NCI-H510A (cell line): ENCODE measurements around the gene AFF3.

Experiments used
- DNase-seq: peaks from one replicate; lab custom pipeline; 2025; lab: John Stamatoyannopoulos, UW

Gene AFF3

DNA sequence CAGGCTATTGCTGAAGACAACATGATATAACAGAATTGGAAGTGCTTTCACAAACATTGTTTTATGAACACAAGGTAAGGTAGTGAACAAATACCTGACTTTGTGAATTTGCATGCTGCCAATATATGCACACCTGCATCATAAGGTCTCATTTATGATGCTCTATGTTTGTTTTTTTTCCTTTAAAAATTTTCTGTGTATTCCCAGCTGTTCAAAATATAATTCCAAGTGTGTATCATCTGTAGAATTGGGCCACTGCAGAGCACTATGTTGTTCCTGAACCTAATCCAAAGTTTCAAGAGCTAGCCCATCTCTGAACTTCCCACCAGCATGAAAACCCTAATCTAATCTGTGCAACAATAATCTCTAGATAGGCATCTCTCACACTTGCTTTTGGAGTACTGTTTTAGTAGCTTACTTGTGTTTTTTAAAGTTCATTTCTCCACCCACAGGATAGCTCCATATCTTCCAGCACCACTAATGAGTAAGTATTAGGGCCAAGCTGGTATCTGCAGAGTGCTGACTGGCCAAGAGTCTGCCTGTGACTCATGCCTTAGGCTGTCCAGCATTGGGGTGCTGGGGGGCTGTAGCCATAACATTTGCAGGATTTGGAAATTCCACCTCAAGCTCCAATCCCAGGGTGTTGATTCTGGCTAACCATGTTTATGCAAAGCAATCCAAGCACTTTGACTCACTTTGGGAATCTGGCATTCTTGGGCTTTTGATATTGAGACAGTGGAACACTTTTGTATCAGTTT, 444.4 kb downstream of the AFF3 start:
- no peak for DNase-seq

DNA sequence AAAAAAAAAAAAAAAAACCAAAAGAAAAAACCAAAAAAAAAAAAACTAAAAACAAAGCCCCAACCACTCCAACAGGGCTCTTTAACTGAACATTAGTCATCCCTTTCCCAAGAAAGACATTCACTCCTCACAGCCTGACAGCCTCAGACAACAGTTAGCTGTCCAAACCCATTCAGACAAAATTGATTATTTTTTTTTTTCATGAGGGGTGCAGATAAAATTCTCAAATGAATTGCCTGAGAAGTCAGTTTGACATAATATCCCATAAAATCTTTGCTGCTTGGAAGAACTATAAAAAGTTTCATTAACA, 446.5 kb downstream of the AFF3 start:
- no peak for DNase-seq

DNA sequence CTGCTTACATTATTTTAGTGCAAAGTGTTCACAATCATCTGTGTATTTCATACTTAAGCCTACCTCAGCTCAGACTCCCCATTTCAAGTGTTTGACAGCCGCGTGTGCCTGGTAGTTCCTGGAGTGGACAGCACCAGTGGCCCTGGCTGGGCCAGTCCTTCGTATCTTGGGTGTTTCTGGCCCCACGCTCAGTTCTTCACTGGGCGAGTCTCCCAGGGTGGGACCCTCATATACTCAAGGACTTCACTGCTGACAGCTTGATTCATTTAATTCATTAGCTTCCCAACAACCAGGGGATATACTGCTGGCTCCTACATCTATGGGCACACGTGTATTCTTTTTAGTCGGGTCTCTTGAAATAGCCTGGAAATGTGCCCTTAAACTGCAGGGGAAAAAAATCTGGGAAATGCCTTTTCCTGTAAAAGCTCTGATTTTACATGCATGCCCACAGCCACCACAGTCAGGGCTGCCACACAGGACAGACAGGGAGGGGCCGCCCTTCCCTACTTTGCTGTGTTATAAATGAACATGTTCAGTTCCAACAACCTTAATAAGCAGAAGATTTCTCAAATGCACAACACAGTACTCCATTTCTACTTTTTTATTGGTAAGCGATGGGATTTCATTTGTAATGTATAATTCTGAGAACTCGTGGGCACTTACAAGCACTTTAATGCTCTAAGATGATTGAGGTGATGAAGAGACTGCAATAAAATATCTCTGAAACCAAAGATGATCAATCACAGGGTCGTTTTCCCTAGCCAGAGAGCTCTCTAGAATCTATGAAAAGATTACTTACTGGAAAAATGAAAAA, 447.1 kb downstream of the AFF3 start:
- DNase-seq = no peak

DNA sequence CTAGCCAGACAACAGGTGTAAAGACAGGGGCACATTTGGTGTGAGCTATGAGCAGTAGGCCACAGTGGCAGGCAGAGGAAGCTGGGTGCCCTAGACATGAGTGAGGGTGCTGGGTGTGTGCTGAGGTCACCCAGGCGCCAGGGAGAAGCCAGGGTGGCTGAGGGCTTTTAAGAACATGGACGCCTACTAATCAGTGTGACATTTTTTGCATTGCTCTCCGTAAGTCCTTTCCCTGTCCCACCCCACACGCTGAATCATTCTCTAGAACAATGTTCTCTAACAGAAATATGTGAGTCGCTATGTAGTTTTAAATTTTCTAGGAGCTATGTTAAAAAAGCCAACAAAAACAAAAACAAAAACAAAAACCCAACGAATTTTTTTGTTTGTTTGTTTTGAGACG, 448.1 kb downstream of the AFF3 start:
- no peak for DNase-seq

DNA sequence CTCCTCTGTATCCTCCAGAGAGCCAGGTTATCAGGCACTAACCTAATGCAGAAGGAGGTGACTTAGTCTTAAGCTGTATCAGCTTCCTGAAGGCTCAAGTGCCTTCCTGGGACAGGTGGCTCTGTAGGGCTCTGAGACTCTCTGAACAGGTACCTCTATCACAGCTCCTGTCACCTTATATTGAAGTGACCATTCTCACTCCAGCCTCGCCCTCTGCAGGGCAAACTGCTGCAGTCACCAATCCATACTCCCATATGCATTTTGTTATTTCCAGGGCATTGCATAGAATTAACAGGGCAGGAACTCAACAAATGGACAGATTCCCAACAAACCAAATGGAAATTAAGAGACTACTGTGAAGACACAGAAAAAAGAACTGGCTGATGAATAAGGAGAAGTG, 449.6 kb downstream of the AFF3 start:
- DNase-seq = no peak

DNA sequence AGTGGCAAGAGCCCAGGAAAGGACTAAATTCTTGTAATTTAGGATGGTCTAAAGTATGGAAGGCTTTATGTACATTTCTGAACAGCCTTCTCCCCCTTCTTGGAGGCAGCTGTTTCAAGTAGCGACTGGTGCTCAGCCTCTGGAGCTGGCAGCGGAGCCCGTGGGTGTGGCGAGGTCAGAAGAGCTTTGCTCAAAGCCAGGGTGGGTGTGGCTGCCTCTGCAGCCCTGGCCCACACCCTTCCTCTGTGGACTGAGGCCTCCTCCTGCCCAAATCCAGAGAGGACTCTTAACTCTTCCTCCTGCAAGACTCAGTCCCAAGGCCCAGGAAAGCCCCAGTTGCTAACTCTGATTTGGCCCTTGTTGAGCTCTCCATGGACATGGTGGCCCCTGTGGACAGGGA, 450.5 kb downstream of the AFF3 start:
- DNase-seq = no peak

DNA sequence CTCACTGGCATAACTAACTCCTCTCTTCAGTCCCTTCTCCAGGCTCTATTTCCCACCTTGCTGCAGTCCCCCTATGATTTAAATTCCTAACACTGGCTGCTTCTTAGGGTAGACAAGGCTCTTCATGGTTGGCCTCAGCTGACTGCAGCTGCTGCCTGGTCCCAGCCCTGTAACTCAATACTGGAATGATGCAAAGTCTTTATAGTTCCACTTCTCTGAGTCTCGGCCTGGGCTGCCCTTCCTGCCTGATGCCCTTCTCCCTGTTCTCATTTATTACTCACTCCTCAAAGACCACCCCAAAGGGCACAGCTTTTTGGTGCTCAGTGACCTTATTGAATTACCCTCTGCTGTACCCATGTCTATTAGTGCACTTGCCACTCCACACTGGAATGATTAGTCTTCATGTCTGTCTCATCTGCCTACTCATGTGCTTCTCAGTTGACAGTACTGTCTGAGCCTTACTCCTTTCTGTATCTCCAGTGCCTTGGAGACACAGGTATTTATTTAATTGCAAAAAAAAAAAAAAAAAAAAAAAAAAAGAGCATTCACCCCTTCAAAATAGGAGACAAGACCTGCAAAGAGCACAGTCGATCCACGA, 453.1 kb downstream of the AFF3 start:
- DNase-seq = no peak

DNA sequence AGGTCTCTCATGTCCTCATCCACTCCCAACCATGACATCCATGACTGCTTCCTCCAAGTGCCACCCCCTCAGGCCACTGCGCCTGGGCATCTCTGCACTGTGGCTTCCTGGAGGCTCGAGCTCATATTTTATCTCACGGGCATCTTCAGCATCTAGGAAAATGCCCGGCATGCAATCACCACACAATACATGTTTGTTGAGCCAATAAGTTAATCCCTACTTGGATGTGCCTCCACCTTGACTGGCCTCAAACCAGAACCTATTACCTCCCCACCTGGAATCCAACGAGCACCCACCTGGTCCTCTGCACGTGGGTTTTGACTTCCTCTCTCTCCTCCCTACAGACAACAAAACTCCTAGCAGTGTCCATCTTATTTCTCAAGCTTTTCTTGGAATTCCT, 453.7 kb downstream of the AFF3 start:
- DNase-seq = no peak

DNA sequence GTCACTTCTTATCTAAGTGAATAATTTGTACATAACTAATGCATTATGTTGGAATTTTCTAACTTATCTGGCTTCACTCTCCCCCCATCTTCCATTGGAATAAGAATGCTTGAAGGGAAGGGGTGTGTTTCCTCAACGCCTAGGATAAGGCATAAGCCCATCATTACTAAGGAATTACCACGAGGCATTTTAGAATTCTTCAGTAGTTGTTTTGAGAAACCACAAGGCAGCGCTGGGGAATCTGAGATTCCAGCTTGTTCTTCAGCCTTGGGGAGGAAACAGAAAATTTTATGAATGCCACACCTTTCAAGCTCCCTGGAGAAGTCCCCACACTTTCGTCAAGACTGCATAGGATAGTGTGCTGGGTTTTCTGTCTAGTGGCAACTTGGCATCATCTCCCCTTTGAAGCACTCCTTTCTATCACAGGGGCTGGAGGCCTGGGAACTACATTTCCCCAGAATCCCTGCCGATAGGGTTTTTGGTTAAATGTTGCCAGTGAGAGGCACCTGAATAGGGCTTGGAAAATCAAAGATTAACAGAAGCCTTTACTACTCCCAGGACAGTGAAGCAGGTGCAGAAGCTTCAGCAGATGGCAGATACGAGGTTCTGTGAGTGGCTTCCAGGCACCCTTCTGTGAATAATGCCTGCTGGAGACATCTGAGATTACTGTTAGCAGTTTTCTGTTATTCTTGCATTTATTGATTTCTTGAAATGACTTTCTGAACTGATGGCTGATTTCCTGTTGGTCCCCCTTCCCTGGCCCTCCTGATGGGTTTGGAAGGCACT, 459.9 kb downstream of the AFF3 start:
- DNase-seq = no peak

DNA sequence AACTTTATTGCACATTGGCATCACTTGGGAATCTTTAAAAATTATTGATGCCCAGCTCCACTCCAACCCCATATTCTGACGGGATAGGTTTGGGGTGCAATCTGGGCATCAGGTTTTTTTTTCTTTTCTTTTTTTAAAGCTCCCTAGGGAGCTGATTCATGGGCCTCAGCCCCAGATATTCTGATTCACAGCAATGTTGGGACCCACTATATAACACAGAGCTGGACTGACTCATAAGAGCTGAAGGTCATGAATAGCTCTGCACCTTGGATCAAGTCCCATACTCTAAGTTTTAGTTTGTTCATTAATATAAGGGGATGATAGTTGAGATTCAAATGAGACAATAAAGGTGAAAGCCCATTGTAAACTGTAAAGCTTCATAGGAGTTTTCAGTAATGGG, 461.4 kb downstream of the AFF3 start:
- DNase-seq = no peak

DNA sequence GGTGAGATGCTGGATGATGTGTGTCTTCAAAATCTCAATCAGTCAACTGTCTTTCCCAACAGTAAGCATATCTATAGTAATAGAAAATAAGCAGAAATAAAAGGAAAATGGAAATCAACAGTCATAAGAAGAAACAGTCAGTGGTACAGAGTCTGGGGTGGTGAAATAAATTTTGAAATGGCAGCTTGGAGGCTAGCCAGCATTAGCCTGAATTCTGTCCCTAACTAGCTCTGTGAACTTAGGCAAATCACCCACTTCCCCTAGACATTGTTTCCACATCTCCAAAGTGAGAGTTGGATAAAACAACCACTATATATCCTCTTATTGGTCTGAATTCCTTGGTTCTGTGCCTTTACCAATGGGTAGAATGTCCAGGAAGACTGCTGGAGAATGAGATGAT, 462.9 kb downstream of the AFF3 start:
- no peak for DNase-seq

DNA sequence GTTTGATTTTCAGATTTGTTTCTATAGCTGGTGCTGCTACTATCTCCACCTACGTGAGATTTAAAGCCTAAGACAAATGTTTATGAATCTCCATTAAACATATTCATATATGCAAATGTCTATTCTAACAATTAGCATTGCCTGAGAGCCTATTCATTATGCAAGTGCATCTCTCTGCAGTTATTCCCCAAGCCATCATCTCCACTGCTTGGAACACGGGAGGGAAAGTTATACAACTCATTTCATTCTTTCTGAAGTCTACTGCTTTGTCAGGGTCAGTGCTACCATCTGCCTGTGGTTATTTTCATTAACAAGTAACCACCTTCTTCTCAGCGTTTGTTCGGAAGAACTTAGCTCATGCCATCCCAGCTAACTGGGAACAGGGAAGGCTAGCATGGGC, 463.8 kb downstream of the AFF3 start:
- no peak for DNase-seq

DNA sequence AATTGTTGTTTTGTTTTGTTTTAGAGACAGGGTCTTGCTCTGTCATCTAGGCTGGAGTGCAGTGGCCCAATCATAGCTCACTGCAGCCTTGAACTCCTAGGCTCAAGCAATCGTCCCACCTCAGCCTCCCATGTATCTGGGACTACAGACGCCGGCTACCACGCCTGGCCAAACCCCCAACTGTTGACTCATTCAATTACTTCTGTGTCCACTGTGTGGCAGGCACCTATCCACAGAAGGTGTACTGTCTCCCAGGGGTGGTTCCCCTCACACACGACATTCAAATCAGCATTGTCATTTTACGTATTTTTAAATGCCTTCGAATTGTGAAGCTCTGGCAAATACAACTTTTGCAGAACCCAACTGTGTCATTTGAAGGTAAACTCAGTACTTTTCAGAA, 464.6 kb downstream of the AFF3 start:
- DNase-seq = no peak

DNA sequence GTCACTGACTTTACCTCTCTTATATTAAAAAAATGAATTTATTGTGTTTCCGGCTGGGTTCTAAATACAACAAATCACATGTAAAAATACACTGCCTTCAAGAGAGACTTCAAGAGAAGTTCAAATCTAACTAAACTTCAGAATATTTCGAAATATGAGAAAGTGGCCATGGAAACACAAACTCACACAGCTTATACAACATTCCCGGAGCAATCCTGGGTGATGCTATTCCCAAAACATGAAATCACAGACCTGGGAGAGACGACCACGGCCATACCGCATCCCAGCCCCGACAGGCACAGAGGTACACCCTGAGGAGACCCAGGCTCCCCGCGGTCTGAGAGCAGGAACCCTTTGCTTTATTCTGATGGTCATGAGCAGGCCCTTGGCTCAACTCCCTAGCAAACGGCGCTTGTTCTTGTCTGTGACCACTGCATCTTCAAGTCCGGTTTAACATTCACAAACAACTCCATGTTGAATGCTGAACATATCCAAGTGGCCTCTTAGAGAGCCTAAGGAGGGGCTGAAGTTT, 467.2 kb downstream of the AFF3 start:
- no peak for DNase-seq

DNA sequence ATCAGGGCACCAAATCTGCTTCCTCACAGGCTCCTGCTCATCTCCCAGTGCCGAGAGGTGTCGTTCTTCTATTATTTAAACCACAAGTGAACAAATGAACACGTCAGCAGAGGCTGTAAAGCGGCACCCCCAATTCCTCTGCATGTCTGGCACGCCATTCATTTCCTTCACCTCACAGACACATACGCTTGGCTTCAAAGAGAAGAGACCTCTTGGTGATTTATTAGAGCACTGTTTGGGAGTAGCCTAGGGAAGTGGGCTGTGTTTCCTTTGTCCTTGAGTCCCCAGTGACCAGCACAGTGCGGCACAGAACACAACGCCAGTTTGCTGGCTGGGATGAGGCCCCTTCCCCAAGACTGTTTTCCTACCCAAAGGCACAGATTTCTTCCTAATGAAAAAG, 468.3 kb downstream of the AFF3 start:
- DNase-seq = no peak

DNA sequence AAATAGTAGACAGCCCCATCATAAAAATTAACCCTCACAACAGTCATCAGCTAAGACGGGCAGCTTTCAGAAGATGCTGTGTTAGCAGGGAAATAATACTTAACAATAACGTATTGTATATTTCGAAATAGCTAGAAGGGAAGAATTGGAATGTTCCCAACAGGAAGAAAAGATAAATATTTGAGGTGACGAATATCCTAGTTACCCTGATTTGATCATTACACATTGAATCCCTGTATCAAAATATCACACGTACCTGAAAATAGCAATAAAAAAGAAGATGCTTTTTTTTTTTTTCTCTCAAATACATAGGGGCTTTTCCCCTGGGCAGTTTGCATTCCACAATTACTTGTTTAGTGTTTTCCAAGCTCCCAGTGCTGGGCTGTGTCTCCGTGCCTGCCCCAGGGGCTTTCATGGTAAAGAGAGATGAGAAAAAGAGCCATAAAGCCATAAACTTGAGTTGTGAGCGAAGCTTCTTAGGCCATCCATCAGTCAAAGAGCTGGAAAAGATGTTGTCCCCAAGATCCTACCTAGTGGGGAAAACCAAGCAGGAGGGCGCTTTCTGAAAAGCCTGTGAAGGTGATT, 469.5 kb downstream of the AFF3 start:
- no peak for DNase-seq

DNA sequence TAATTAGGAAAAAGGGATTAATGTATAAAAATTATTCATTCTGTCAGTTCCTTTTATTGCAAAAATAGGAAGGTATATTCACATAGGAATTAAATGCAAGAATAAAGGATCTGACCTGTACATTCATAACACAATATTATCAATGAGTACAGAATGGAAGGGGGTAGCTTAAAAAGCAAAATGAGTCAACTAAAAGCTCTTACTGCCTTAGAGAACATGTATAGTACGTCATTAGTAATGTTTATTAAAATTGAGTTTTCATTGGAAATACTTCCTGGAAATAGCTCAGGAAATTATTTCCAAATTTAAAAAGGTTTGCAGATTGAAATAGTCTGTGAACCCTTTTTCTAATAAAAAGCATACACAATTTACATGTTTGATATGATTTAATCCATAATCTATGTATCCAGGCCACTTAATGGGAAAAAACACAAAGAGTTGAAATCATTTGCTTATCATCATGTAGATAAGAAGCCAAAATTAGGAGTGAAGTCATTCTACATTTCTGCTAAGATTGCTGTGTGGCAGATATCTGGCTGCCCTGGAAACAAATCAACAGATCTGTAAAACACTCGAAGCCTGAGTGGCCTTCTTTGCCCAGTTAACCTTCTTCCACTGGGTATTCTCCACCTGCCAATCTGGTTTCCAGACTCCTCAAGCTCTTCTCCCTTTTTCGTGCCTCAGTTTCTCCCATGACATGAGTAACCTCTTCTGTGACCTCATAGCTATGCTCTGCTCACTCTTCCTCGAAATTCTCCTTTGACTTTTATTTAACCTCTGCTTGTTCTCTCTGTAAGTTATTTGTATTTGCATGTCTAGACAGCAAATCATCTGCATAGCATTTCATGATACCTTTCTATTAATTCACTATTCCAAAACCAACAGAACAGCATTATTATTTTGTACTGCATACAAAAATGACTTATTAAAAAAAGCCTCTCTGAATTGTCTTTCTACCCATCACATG, 471.3 kb downstream of the AFF3 start:
- no peak for DNase-seq

DNA sequence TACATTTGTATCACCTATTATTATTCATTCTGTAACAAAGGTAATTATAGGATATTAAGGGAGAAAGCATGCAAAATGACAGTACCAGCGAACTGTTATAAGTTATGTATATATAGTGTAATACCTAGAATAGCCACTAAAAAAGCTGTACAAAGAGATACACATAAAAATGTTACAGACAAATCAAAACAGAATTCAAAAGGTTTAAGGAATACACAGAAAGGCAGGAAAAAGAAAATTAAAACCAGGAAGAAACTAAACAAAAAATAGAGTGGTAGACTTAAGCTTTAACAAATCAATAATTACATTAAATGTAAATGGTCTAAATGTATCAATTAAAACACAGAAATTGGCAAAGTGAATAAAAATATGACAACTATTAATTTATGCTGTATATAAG, 476.1 kb downstream of the AFF3 start:
- no peak for DNase-seq

DNA sequence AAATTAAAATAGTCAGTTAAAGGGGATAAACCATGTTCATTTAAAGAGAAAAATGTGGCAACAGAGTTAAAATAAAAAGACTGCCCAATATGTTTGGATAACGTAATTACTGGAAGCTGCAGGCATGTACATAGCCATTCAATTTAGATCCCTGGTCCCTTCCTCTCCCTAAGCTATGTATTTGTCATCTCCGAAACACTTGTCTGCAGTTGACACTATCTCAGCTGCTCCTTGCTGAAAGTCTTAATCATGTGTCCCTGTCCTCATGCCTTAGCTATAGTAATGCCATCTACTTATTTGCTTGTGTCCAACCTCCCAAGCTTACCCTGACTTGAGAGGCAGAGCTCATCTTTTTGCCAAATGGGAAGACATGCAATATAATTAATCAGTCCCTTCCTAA, 478.7 kb downstream of the AFF3 start:
- DNase-seq = no peak

DNA sequence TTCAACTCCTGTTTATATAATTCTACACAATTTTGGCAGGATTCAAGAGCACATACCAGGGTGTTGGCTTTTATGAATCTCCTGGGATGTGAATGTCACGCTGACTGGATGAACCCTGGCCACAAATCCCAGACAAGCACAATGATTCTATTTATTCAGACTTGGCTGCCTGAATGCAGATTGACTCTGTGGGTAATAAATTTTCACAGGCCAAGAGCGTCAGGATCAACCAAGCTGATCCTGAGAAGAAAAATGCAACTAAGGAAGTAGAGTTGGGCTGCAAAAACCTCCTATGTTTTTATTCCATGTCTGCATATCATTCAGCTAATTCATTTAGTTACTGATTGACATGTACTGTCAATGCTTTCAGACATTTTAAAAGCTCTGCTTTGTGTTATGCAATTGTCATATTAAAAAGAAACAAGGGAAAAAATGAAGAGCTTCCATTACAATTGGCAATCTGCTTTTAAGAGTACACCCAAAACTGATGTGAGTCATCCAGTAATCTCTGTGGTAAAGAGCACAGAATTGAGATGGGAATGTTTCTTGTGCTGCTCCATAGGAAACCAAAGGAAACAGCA, 479.5 kb downstream of the AFF3 start:
- no peak for DNase-seq
